Vagina (tissue), 2 donors: ENCODE measurements around the gene ACACA. TPM values are rescaled to one million over a fixed set of nuclear protein-coding genes. Genes with fewer than 3 reads are reported as not detected.

Source experiments
- DNase-seq, 2 donors: peaks; one replicate each; pipeline ENCODE4 v3.0.0-alpha.2; 2017; ENCODE audit errors: extremely low spot score in 2 of 2
- H3K27ac ChIP-seq: fragments of 200-600 bp; sonication (generic); one replicate; pipeline ENCODE4 v1.5.1; 2019
- H3K27me3 ChIP-seq: fragments of 200-600 bp; sonication (generic); one replicate; pipeline ENCODE4 v1.5.1; 2019
- H3K36me3 ChIP-seq, 2 donors: fragments of 200-600 bp; sonication (generic); one replicate each; pipeline ENCODE4 v1.5.1; 2017 to 2019
- H3K4me1 ChIP-seq: fragments of 200-600 bp; sonication (generic); one replicate; pipeline ENCODE4 v1.5.1; 2019
- H3K4me3 ChIP-seq, 2 donors: fragments of 200-600 bp; sonication (generic); 1 replicate in 1 of 2; 2 replicates in 1 of 2; pipeline ENCODE4 v1.5.1; 2016 to 2019
- H3K9me3 ChIP-seq: fragments of 200-600 bp; sonication (generic); one replicate; pipeline ENCODE4 v1.5.1; 2019
- CTCF ChIP-seq, 3 experiments: fragments of 450-650 bp in 2 of 3; fragments of 200-600 bp in 1 of 3; sonication (generic) in 1 of 3; IDR thresholded peaks; one replicate each; pipeline ENCODE4 v1.5.1; 2017 to 2019; ENCODE audit warnings: antibody characterized with exemption in 3 of 3, mild to moderate bottlenecking in 2 of 3, moderate library complexity in 2 of 3
- POLR2A ChIP-seq, 2 donors: fragments of 450-650 bp; IDR thresholded peaks; one replicate each; pipeline ENCODE4 v1.6.1; 2017; ENCODE audit warnings: antibody characterized with exemption in 2 of 2, mild to moderate bottlenecking in 2 of 2, moderate library complexity in 2 of 2
- POLR2AphosphoS5 ChIP-seq, 2 donors: sonication (generic); formaldehyde crosslinking; IDR thresholded peaks; one replicate each; pipeline ENCODE4 v1.9.0; 2017; ENCODE audit warnings: antibody characterized with exemption in 2 of 2, mild to moderate bottlenecking in 2 of 2, low read depth in 1 of 2; ENCODE audit not compliant: insufficient read depth in 1 of 2
- intact Hi-C: fragments of 100-400 bp; cut with DNase I; formaldehyde crosslinking; loops from one replicate; pipeline ENCODE4 v1.15.1; 2023
- total RNA-seq: library from RNA; depleted of rRNA; stranded (reverse); fragments of >200 nt; gene quantifications from one replicate; pipeline ENCODE4 v1.2.3, GENCODE V29; 2016

ACACA gene
- total RNA-seq, 1 donor from 2014 or later: 44.7 TPM

GRCh38 chr17:37138571-37139120, 268.0 kb downstream of the ACACA start:
- H3K27ac ChIP-seq: no peak overlapping the region
- H3K36me3 ChIP-seq: peaks cover 0 to 8% of the 10 kb centered on the region in 2 donors
- DNase-seq: no peak

GRCh38 chr17:37137906-37138514, 268.6 kb downstream of the ACACA start:
- Histone ChIP-seq H3K27ac (no peak overlapping the region), H3K9me3 (no peaks in the 10 kb centered on the region), H3K36me3 (peaks cover 0 to 8% of the 10 kb centered on the region in 2 donors), H3K4me3 (no peak overlapping the region), H3K27me3 (no peaks in the 10 kb centered on the region), H3K4me1 (no peaks in the 10 kb centered on the region)
- intact Hi-C loops: no loop called here
- no peak for TF ChIP-seq POLR2AphosphoS5 (IDR thresholded peaks at IDR 0.05; ENCODE audit: insufficient read depth in 1 of 2, low read depth in 1 of 2)
- no peak for DNase-seq

More at GRCh38 chr17:37138571-37139120, 268.0 kb downstream of the ACACA start:
- H3K4me1 ChIP-seq: no peaks in the 10 kb centered on the region
- H3K27me3 ChIP-seq: no peaks in the 10 kb centered on the region
- no peaks in the 10 kb centered on the region for H3K9me3 ChIP-seq
- TF ChIP-seq POLR2A (IDR thresholded peaks at IDR 0.05) (no peak), POLR2AphosphoS5 (IDR thresholded peaks at IDR 0.05; ENCODE audit: insufficient read depth in 1 of 2, low read depth in 1 of 2) (no peak), CTCF (IDR thresholded peaks at IDR 0.05) (no peak)
- no peak overlapping the region for H3K4me3 ChIP-seq
- intact Hi-C loops: no loop called here

GRCh38 chr17:37137070-37137610, 269.5 kb downstream of the ACACA start:
- Histone ChIP-seq H3K27ac (no peak overlapping the region), H3K4me3 (no peak overlapping the region), H3K4me1 (no peaks in the 10 kb centered on the region), H3K27me3 (no peaks in the 10 kb centered on the region), H3K9me3 (no peaks in the 10 kb centered on the region), H3K36me3 (peaks cover 0 to 8% of the 10 kb centered on the region in 2 donors)
- DNase-seq: no peak
- TF ChIP-seq POLR2AphosphoS5 (IDR thresholded peaks at IDR 0.05; ENCODE audit: insufficient read depth in 1 of 2, low read depth in 1 of 2): no peak
- no peak for TF ChIP-seq CTCF (IDR thresholded peaks at IDR 0.05)
- no peak for TF ChIP-seq POLR2A (IDR thresholded peaks at IDR 0.05)
- intact Hi-C loops: no loop called here

- intact Hi-C loops: no loop called here
- H3K9me3 ChIP-seq: no peaks in the 10 kb centered on the region
- H3K4me3 ChIP-seq: no peak overlapping the region
- H3K27me3 ChIP-seq: no peaks in the 10 kb centered on the region
- H3K4me1 ChIP-seq: no peaks in the 10 kb centered on the region
- DNase-seq: no peak
- H3K27ac ChIP-seq: no peak overlapping the region
- TF ChIP-seq CTCF (IDR thresholded peaks at IDR 0.05) (no peak), POLR2AphosphoS5 (IDR thresholded peaks at IDR 0.05; ENCODE audit: insufficient read depth in 1 of 2, low read depth in 1 of 2) (no peak), POLR2A (IDR thresholded peaks at IDR 0.05) (no peak)
- peaks cover 0 to 8% of the 10 kb centered on the region in 2 donors for H3K36me3 ChIP-seq
Observed at GRCh38 chr17:37135576-37135975, 271.1 kb downstream of the ACACA start.

GRCh38 chr17:37134050-37134449, 272.6 kb downstream of the ACACA start:
- intact Hi-C loops: no loop called here
- Histone ChIP-seq H3K9me3 (no peaks in the 10 kb centered on the region), H3K4me1 (no peaks in the 10 kb centered on the region), H3K27ac (no peak overlapping the region), H3K4me3 (no peak overlapping the region), H3K27me3 (no peaks in the 10 kb centered on the region), H3K36me3 (peaks cover 0 to 8% of the 10 kb centered on the region in 2 donors)
- TF ChIP-seq CTCF (IDR thresholded peaks at IDR 0.05) (no peak), POLR2AphosphoS5 (IDR thresholded peaks at IDR 0.05; ENCODE audit: insufficient read depth in 1 of 2, low read depth in 1 of 2) (no peak), POLR2A (IDR thresholded peaks at IDR 0.05) (no peak)
- DNase-seq: no peak
